HCT116 (cell line): ENCODE data around the gene CDH1.

ENCODE experiments used
- CTCF ChIP-seq, 3 experiments: fragments of 200-600 bp in 1 of 3; sonication (generic) in 1 of 3; IDR thresholded peaks in 2 of 3; conservative IDR thresholded peaks in 1 of 3; 2 replicates each; pipeline ENCODE4 v1.5.1; 2012 to 2017; ENCODE audit warnings: low read depth in 2 of 3, low read length in 2 of 3, antibody characterized with exemption in 1 of 3, borderline replicate concordance in 1 of 3, control low read depth in 1 of 3, mild to moderate bottlenecking in 1 of 3, mixed read lengths in 1 of 3, mixed run types in 1 of 3, moderate library complexity in 1 of 3; ENCODE audit not compliant: insufficient read depth in 1 of 3
- EGR1 ChIP-seq: IDR thresholded peaks from 2 replicates; pipeline ENCODE4 v1.6.1; 2012; ENCODE audit warnings: low read depth
- EZH2 ChIP-seq: fragments of 200-600 bp; sonication (generic); IDR thresholded peaks from 2 replicates; pipeline ENCODE4 v1.6.1; 2017; ENCODE audit warnings: antibody characterized with exemption, mixed run types
- JUND ChIP-seq: IDR thresholded peaks from 2 replicates; pipeline ENCODE4 v1.6.1; 2012
- MAX ChIP-seq: IDR thresholded peaks from 2 replicates; pipeline ENCODE4 v1.6.1; 2012
- POLR2A ChIP-seq: IDR thresholded peaks from 2 replicates; pipeline ENCODE4 v1.7.0; 2011; ENCODE audit warnings: borderline replicate concordance; ENCODE audit not compliant: insufficient read depth, insufficient read length; ENCODE audit errors: extremely low read depth
- POLR2AphosphoS5 ChIP-seq: IDR thresholded peaks from 2 replicates; pipeline ENCODE4 v1.6.1; 2011; ENCODE audit warnings: mild to moderate bottlenecking, low read depth, low read length, moderate library complexity
- RAD21 ChIP-seq: IDR thresholded peaks from 2 replicates; pipeline ENCODE4 v1.6.1; 2012; ENCODE audit warnings: low read depth, mild to moderate bottlenecking
- SIN3A ChIP-seq: IDR thresholded peaks from 2 replicates; pipeline ENCODE4 v1.6.1; 2012; ENCODE audit warnings: low read depth
- YY1 ChIP-seq: IDR thresholded peaks from 2 replicates; pipeline ENCODE4 v1.6.1; 2011; ENCODE audit warnings: low read length, low read depth, moderate library complexity, mild to moderate bottlenecking; ENCODE audit not compliant: insufficient replicate concordance; ENCODE audit errors: extremely low read depth
- ZNF274 ChIP-seq: fragments of 200-500 bp; sonication (Bioruptor generic); IDR thresholded peaks from 2 replicates; pipeline ENCODE4 v1.6.1; 2014; ENCODE audit warnings: mild to moderate bottlenecking, low read depth, low read length, inconsistent platforms
- TF ChIP-seq, protein P1 (sequence below): IDR thresholded peaks from 2 replicates; pipeline ENCODE4 v1.6.1; 2012

- TF ChIP-seq CTCF (IDR thresholded peaks at IDR 0.05 in 2 of 3, conservative IDR thresholded peaks at IDR 0.05 in 1 of 3; ENCODE audit: borderline replicate concordance in 1 of 3, insufficient read depth in 1 of 3, low read depth in 2 of 3, low read length in 2 of 3) (no peak), POLR2AphosphoS5 (no peak), RAD21 (no peak), EGR1 (no peak), EZH2 (no peak), JUND (no peak), POLR2A (no peak), ZNF274 (no peak), SIN3A (no peak), YY1 (no peak), MAX (no peak)
- TF ChIP-seq, protein P1, sequence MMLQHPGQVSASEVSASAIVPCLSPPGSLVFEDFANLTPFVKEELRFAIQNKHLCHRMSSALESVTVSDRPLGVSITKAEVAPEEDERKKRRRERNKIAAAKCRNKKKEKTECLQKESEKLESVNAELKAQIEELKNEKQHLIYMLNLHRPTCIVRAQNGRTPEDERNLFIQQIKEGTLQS = no peak
These were observed 146.6 kb downstream of the CDH1 start for GRCh38 chr16:68883685-68884084.
